HG02970 (cell line): Measurements from ENCODE around the gene STMN1.
A peak's percentile ranks its signal among the peaks of the same experiment; 100 is the strongest.

Experiments used
- ATAC-seq: cut with Tn5 transposase; IDR thresholded peaks from one replicate; pipeline ENCODE4 v1.9.1; 2021; ENCODE audit warnings: mild to moderate bottlenecking, moderate library complexity, moderate number of reproducible peaks; ENCODE audit not compliant: unreplicated experiment, low FRiP score

STMN1 gene

DNA sequence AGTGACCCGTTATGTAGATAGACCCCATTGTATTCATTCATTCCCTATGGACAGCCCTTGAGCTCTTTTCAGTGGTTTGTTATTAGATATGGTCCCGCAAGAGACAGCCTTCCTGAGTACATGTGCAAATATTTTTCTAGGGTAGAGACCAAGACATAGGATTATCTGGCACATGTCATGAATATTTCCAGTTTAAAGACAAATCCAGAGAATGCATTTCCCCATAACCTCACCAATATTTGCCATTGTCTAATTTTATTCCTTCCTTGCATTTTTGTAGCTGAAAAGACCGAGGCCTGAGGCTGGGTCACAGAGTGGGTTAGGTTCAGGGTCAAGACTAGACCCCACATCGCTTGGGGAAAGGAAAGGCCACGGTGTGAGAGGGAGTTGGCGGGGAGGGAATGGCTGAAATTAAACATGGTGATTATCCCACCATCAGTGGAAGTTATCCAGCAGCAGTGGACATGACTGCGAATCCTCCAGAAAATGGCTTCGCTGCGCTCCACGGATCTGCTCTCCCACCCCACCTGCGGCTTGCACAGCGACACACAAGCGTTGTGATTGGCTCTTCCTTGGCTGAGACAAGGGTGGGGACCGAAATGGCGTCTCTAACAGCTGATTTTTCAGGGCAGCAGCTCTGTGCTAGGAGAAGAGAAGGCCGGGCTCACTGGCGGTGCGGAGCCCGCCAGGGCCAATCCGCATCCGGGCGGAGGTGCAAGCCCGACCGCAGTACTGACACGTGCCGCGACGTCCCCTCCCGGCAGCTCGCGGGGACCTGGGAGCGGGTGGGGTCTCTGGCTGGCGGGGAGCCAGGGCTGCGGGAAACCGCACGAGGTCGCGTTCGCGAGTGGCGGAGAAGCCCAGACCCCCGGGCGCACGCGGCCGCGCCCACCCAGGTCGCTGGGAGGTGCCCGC is 16.1 kb upstream of the STMN1 start:
- no peak for ATAC-seq

DNA sequence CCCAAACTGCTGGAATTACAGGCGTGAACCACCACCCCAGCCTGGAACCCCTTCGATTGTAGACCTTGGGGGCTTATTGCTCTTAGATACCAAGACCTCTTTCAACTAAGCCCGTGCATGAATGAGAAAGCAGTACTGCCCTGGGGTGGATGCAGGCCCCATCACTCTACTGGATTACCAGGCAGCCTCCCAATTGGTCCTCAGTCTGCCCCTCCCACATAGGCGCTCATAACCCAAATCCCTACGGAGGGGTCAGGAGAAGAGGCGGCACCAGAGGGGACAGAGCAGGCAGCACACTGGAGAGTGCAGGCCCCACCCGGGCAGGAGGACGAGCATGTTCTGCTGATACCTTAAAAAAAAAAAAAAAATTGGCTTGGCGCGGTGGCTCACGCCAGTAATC is 12.4 kb upstream of the STMN1 start:
- no peak for ATAC-seq

DNA sequence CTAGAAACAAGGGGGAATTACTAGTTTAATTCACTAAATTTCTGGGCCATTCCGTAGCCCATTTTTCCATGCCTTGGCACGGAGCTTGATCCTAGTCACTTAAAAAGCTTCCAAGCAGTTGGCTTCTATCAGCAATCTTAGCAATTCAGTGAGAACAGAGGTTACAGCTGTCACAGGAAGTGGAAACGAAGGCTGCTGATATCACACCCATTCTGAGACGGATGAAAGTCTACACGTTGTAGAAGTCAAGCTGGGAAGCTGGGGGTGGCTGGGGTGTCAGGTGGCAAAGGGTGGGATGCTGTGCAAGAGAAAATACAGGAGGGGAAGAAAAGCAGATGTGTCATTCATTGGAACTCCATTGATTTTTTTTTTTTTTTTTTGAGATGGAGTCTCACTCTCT is 11.8 kb upstream of the STMN1 start:
- no peak for ATAC-seq

DNA sequence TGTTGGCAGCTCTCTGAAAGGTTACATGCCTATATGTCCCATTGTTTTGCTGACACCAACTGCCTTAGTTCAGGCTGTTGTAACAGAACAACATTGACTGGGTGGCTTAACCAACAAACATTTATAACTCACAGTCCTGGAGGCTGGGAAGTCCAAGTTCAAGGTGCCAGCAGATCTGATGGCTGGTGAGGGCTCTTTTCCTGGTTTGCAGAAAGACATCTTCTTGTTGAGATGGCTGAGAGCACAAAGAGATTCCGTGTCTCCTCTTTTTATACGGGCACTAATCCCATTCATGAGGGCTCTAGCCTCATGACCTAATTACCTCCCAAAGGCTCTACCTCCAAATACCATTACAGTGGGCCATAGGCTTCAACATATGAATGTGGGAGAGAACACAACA is 10.2 kb upstream of the STMN1 start:
- ATAC-seq: no peak

DNA sequence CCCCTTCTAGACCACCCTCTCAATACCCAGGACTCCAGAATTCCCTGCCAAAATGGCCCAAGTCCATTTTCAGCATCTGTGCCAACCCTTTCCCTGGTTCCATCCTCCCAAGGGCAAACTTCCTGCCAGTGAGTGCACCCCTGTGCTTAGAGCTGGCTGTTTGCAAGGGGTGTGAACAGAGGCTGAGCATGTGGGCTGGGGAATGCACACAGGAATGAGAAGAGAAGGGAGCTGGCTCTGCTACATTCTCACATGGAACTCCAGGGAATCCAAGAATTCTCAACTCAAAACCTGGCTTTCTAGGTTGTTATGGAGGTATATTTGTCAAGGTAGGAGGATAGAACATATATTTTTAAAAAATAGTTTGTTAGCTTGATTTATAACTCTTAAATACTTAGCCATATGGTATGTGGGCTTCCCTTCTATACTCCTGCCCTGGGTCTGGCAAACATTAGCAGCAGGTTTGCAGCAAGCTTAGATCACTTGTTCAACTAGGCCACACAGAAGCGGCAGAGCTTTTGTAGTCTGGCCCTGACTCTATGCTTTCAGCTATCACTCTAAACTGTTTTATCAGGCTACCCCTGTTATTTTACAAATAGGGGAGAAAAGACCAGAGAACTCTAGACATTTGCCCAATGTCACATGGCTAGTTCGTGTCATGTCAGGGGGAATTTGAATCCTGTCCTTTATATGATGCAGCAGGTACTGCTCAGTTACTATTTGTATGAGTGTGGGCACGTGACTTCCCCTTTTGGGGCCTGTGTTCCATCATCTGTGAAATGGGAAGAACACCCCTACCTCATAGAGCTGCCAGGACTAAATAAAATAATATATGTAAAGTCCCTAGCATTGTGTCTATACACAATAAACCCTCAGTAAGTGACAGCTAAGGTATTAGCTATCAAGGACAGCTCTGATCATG is 8.1 kb upstream of the STMN1 start:
- ATAC-seq: no peak

DNA sequence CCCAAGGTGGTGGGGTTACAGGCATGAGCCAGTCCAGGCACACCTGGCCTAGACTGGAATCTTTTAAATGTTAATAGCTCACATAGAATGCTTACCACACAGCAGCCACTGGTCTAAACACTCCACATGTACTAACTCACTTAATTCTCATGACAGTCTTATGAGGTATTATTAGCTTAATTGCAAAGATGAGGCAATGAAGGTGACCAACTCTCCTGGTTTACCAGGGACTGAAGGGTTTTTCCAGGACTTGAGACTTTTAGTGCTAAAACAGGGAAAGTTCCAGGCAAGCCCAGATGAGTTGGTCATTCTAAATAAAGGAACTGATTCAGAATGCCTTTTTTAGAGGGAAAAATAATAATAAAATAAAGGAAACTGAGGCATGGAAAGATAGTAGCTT is 7.0 kb upstream of the STMN1 start:
- ATAC-seq: no peak

DNA sequence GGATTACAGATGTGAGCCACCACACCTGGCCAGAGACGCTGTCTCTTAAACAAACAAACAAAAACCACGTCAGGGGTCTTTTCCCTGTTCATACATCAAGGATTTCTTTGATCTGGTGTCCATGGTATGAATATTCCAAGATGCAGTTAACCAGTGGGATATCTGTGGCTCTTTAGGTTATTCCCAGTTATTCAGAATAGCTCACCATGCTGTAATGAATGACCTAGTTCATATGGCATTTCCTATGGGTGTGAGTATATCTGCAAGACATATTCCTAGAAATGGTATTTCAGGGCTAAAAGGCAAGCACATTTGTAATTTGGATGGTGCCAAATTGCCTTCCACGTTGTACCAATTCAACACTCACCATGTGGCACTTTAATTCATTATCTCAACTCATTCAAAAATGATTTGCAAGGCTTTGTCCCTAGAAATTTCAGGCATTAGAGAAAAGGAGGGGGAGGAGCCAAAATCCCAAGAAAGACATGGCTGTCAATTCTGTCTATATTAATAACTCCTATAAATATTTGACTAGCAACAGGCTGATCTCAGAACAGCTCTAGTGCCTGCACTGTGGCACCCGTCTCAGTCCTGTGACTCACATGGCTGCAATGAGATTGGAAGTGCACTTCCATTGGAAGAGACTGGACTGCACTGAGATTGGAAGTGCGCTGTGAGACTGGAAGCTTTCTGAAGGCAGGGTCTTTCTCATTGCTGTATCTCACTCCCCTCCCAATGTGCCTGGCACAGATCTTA is 6.0 kb upstream of the STMN1 start:
- ATAC-seq: no peak

DNA sequence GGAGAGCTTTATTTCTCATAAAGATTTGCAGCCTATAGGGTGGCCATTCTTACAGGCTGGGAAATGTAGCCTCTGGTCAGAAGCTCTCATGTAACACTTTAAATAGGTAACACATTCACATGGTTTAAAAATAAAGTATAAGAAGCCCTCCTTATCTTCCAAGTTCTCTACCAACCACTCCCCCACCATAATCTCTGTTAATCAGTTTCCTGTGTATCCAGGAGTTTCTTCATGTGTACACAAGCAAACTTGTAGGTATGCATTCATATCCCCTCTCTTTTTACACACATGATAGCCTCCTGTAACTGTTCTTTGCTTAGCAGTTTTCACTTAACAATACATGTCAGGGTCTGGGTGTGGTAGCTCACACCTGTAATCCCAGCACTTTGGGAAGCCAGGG is 4.9 kb upstream of the STMN1 start:
- ATAC-seq: no peak

DNA sequence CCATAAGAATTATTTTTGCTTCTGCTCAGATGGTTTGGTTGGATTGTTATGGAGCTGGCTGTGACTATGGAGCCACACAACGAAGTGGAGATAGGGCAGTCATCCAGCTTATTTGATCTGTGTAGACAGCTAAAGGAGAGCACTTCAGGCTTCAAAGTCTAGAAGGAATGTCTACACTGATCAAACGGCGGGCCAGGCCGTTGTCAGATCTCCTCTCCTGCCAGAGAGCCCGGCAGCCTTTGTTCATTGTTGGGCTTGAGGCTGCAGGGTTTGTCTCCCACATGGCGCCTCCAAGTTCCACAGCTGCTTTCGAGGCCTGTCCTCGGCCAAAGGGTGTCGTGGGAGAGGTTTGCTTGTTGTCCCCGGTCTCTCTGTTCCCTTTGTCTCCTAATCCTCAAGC is 2.8 kb upstream of the STMN1 start:
- no peak for ATAC-seq

DNA sequence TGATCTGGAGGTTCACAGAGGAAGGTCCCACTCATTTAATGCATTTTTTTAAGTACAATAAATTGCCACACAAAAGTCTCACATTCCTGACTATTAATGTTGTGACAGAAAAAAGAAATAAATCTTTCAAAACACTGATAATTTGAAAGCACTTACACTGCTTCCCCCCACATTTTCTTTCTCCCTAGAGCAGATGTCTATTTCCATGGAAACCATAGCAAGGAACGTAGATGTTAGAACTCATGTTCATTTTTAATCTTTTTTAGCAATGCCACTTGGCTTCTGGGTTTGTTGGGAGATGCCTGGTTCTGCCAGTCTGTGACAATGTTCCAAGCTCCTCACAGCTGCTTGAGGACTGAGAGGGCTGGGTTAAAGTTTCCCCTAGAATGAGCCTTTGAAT is 1.9 kb upstream of the STMN1 start:
- ATAC-seq: no peak

DNA sequence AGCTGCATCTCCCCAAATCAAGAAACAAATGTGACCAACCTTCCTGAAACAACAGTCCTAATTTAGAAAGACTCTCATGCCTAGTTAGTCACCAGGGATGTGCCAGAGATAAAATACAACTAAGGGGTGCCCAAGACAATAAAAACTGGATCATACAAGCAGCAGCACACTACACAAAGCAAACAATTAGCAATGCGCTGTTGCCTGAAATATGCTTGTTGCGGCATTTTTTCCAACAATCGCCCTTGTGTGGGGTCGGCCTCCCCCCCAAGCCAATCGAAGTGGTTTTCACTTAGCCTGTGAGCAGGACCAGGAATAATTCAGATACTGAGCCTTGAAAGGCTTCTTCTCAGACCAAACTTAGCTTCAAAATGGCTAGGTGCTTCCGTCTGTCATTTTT is 1.4 kb upstream of the STMN1 start:
- no peak for ATAC-seq

DNA sequence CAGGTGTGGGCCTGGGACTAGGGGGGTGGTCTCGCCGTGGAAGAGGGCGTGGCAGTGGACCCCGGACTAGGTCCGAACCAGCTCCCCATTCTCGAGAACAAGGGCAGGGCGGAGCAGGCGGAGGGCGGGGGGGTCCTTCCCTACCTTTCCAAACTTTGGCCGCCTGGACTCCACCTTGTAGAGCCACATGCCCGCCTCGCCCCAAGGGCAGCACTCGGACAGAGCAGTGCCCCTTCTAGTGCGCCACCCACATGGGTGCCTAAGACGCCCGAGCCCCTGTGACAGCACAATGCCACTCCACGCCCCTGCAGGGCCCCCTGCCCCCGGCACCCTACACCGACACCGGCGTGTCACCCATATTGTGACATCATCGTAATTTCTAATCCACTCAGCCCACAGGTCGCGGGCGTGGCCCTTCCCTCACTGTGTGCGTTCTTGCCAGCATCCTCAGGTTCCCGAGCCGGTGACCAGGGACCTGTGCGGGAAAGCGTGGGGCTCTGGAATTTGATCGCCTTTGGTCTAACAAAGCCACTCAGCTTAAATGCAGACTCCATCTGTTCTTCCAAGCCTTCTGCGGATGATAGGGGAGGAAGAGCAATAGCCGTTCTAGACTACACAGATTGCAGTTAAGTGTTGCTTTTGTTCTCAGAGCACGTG is 553 bp upstream of the STMN1 start:
- no peak for ATAC-seq

DNA sequence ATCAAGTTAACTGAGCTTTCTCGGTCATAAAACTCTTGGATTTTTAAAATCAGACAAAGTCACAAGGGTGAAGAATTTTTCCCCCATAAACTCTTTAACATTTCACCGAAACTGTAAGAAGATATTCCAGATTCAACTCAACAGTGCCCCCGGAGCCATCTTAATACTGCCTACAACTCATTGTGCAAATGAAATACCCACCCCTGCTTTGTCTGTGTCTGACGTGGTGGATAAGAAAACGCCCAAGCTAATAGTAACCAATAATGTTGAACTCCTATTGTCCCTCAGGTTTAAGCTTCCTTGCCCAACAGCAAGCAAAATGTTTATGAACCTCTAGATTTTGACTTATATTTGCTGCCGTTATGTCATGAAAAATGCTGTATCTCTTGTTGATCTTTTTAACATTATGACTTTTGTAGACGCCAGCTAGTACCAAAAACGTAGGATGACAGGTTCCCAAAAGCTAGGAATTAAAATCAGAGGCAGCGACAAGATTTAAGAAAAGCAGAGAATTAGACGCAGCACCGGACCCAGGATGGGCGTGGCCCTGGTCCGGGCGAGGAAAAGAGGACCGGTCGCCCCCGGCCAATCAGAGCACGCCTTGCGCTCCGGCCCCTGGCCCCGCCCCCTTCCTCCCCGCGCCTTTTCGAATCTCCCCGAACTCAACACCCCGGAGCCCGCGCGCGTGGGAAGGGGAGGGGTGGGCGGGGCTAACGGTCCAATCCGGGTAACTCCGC is 1.1 kb downstream of the STMN1 start:
- ATAC-seq: peak; percentile 71

DNA sequence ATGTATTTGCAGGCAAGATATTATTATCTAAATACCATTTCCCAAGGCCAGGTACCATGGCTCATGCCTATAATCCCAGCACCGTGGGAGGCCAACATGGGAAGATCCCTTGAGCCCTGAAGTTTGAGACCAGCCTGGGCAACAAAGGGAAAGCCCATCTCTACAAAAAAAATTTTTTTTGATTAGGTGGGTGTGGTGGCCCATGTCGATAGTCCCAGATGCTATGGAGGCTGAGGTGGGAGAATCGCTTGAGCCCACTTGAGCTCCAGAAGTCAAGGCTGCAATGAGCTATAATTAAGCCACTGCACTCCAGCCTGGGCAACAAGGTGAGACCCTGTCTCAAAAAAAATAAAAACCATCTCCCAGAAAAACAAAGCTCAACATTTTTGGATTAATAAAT is 2.2 kb downstream of the STMN1 start:
- ATAC-seq: no peak

DNA sequence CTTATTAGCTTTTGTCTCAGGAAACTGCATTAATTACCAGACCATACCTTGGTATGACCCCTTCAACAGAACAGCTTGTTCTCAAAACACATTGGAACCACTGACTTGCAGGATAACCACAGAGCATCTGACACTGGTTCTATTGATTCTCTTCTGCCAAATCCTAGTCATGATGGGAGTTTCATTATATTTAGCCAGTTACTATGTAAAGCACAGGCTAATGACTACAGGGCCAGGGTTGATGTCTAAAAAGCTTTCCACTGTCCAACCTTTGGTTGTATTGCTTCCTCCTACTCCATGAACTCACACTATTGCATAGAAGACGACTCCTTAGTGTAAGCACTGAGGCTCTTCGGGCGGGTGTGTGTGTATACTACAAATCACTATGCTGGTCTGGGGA is 3.8 kb downstream of the STMN1 start:
- no peak for ATAC-seq

DNA sequence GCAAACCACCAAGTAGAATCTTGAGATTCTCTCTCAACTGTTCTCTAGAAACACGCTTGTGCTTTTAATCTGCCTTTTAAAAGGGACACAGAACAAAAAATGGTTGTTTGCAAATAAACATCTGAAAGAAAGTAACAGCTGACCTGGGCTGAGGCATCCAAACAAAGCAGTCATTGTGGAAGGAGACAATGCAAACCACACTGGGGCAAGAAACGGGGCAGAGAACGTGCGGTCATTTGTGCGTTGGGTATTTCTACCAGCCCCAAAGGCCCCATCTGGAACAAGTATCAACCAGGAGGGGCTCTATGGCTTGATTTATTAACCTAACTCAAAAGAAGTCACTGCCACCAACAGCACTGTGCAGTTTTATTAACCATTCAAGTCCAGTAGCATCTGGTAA is 6.0 kb downstream of the STMN1 start:
- no peak for ATAC-seq

DNA sequence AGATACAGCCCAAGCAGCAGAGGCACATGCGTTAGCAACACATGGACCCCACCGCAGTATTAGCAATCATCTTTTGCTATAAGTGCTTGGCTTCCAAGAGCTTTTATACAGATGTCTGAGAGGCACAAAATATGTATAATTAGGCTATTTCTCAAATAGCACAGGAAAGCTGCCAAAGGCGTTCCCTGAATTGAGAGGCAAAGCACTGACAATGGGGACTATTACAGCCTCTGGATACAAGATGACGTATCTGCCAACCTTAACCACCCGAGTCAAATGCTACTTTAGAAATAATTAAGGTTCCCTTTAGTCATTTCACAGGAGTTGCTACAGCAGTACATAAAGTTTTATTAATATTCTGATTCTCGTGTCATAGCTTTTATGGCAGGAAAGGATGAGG is 6.4 kb downstream of the STMN1 start:
- ATAC-seq: no peak

DNA sequence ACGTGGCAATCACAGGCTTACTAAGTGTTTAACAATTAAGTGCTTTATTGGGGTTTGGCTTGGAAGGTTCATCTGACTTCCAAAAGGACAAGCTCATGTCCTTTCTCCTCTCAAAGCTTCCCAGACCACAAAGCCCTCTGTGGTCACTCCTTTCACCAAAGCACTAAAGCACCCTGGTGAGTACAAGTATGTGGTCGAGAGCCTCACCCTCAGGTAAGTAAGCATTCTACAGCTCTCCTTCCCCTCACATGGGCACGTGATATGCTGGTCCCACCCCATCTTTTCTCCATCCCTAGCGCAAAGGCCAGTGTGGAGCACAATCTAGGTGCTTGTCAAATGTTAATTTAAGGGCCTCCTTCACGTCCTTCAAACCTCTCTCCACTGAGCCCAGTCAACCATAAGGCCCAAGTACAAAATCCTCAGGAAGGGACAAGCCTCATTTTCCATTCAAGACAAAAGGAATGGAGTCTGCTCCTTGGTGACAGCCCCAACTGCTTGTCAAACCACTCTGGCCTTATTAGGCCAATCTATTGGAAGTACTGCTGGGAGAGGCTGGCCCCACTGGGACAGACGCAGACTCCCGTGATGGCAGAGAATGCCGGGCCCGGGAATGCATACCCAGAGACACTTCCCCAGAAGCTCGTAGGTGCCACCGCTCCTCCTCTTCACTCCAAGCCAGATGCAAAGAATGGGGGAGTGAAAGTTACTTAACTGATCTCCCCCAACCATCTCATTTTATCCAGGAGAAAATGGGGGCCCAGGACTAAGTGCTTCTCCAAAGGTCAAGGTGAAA is 7.8 kb downstream of the STMN1 start:
- no peak for ATAC-seq

DNA sequence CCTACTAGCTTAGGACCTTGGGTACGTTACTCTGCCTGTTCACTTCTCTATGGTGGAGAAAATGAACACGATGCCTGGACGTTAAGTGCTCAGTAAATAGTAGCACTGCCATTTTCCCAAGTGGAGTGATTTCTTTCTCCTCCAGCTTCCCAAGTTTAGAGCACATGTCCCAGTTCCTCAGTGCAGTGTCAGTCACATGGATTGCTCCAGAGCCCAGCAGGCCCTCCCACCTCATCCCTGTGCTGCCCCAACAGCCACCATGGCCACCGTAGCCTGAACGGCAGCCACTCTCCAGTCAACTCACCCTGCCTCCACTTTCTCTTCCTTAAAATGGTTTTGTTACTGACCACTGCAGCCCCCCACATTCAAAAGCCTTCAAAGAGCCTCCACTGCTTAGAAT is 8.5 kb downstream of the STMN1 start:
- no peak for ATAC-seq
